ENCODE measurements around the gene CARS2.
"Not testable (repeated sequence)": the region's sequence is repeated elsewhere in the genome, so short reads cannot be mapped to it uniquely, and the experiment has no call there.

The CARS2 gene

DNA sequence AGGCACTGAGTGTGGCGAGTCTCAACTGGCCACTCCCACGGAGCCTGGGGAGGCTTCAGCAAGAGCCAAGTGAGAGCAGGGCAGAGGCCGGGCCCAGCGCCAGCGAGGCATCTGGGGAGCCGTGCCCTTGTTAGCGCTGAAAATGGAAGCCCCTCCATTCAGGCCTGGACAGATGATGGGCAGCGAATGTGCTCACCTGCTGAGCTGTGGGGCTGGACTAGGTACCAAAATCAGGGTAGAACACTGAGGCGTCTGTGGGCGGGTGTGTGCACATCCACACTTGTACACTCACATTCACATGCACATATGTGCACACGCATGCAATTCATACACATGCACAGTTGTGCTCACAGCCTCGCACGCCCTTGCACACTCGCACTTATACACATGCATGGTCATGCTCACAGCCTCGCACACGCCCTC is 69.9 kb downstream of the CARS2 start:
- no peak for DNase-seq

DNA sequence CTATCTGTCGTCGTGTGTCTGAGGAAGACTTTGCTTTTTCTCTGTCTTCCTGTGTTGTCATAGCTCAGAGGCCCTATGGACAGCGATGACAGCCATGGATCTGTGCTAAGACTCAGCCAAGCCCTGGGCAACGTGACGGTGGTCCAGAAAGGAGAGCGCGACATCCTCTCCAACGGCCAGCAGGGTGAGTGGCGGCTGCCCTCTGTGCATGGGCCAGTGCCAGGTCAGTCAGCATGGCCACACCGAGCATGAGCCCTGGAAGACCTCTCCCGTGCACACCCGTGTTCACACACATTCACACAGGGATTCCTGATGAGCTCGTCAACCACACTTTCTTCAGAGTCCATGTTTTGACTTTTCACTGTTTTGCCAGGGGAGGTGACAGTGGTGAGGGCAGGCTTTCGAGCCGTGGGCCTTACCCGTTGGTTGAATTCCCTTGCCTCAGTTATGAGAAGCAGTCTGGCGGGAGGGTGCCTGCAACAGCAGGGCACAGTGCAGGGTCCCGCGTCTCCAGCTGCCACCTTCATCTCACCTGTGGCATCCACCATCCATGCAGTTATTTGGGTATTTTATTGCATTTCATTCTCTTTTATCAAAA is 70.4 kb downstream of the CARS2 start:
- no peak for DNase-seq

DNA sequence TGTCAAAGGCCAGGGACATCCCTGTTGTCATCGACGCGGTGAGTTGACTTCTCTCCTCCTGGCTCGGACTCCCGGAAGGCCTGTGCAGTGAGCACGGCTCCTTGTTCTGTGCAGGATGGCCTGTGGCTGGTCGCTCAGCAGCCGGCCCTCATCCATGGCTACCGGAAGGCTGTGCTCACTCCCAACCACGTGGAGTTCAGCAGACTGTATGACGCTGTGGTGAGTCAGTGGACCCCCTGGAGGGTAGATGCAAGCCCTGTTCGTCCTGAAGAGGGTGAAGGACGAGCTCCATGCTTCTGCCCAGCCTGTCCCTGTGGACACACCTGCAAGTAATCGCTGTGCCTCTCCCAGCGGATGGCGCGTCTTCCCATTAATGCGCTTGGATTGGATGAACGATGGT is 71.4 kb downstream of the CARS2 start:
- DNase-seq = no peak

- no peak for DNase-seq
Observed at GRCh38 chr13:110633776-110634175, 72.1 kb downstream of the CARS2 start.

DNA sequence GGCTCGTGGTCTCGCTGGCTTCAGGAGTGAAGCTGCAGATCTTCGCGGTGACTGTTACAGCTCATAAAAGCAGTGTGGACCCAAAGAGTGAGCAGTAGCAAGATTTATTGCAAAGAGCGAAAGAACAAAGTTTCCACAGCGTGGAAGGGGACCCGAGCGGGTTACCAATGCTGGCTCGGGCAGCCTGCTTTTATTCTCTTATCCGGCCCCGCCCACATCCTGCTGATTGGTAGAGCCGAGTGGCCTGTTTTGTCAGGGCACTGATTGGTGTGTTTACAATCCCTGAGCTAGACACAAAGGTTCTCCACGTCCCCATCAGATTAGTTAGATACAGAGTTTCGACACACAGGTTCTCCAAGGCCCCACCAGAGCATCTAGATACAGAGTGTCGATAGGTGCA is 73.7 kb downstream of the CARS2 start:
- not testable (repeated sequence) for DNase-seq

DNA sequence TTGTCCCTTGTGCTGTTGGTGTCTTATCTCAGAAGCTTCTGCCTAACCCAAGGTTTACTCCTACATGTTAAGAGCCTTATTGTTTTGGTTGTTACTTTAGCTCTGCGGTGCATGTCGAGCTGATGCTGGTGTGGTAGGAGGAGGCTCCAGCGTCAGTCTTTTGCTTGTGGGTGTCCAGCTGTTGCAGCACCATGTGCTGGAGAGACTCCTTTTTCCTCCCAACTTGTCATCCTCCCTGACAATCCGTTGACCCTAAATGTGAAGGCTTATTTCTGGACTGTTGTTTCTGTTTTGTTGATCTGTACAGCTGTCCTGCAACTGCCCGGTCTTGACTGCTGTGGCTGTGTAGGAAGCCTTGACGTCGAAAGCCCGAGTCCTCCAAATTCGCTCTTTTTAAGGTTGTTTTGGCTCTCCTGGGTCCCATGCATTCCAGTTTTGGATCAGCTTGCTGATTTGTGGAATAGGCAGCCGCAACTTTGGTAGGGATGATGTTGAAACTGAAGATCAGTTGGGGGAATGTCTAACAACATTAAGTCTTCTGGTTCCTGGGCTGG is 75.3 kb downstream of the CARS2 start:
- no peak for DNase-seq

DNA sequence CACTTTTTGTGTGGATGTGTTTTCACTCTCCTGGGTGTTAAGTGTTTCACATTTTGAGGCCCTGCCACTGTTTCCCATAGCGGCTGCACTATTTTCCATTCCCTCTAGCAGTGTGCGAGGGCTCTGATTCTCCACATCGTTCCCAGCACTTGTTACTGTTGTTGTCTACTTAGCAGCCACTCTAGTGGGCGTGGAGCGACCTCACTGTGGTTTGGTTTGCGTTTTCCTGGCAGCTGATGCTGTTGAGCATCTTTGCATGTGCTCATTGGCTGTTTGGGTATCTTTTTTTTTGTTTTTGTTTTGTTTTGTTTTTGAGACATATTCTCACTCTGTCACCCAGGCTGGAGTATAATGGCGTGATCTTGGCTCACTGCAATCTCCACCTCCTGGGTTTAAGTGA is 76.2 kb downstream of the CARS2 start:
- no peak for DNase-seq

GRCh38 chr13:110628952-110629701 is 76.8 kb downstream of the CARS2 start:
- no peak for DNase-seq

GRCh38 chr13:110628477-110628793 is 77.5 kb downstream of the CARS2 start:
- no peak for DNase-seq

- no peak for DNase-seq
Observed at GRCh38 chr13:110627761-110628476, 78.0 kb downstream of the CARS2 start.

DNA sequence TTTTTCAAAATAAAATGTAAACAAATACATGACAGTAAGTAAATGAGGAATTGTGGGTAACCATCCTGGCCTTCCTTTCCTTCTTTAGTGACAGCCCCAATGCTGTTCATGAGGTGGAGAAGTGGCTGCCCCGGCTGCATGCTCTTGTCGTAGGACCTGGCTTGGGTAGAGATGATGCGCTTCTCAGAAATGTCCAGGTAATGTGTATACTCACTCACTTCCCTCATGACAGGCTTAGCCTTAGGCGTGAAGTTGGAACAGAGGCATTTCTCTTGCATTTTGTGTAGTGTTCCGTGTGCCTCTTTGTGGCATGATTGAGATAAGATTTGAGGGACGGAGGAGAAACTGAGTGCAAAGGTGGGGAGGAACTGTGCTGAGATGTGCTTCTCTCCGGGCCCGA is 78.6 kb downstream of the CARS2 start:
- DNase-seq = no peak

- no peak for DNase-seq
Observed at GRCh38 chr13:110626521-110626920, 79.4 kb downstream of the CARS2 start.

DNA sequence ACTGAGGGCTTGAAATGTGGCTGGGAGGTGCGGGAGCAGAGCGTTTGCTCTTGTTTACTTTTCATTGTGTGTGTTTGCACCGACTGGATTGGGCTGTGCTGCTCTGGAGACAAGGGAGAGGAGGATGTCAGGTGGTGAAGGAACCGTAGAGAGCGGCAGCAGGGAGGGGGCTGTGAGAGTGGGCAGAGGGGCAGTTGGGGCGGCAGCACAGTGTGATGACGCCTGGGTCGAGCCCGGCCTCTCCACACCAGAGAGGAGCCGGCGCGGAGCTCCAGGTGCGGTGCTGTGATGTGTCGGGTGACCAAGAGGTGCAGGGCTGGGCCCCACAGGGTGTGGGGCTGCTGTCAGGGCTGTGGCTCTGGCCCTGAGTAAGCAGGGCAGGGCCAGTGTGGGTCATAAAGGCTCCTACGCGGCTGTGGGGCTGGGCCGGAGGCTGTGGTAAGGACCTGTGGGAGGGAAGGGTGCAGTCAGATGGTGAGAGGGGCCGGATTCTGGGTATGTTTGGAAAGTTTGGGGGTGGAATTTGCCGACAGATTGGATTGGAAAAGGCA is 80.1 kb downstream of the CARS2 start:
- DNase-seq = no peak

- DNase-seq = no peak
Observed at GRCh38 chr13:110624766-110625756, 80.9 kb downstream of the CARS2 start.

GRCh38 chr13:110620596-110620995 is 85.3 kb downstream of the CARS2 start:
- no peak for DNase-seq

- DNase-seq = no peak
Observed at GRCh38 chr13:110618780-110619179, 87.1 kb downstream of the CARS2 start.

DNA sequence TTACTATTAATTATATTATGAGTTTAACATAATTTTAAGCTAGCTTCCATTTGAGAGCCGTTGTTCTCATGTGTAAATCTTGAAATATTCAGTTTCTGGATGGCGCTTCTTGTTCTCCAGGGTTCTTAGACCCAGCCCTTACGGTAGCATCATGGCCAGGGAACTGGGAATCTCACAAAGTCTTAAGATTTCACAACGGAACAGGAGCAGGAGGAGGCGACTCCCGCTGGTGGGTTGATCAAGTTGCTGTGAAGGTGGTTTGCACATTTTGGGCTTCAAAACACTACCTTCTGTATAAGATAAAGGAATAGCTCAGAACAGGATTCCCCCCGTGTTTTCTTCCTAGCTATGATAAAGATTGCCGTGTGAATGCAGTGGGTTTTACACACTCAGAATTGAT is 87.7 kb downstream of the CARS2 start:
- no peak for DNase-seq

DNA sequence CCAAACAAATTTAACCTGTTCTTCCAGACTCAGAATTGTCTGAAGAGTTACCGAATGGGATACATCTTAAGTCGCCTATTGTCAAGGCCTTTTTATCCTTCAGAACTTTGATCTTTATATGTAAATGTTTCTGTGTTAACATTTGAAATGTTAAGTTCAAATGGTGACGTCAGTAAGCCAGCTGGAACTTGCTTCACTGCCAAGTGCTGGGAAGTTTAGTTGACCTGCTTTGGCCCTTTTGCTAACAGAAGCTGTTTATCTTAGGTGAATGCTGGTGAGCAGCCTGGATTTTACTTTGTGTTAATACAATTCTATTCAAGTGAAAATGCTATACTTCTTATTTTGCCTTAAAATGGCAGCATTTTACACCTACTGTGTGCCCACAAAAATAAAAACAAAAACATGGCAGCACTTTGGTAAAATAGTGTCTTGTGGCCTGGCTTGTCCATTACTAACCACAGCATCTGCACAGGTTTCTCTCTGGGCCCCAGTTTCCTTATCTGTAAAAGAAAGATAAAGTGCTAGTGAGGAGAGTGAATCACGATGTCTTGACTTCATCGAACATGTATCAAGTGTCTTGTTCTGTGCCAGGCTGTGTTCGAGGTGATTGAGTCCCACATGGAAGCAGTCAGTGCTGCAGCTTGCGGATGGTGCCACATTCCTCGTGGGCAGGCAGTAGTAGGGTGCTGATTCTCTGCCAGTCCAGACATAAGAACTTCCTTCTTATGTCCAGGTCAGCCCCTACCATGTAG is 88.4 kb downstream of the CARS2 start:
- no peak for DNase-seq

- DNase-seq = peak; percentile 21
Observed at GRCh38 chr13:110616103-110617101, 89.5 kb downstream of the CARS2 start.

All from NCI-H345 (cell line).